DMS114 treated with DMSO at 0.1 percent for 48 hours (cell line): Measurements from ENCODE around the gene SYMPK.

Source experiments
- DNase-seq: peaks from one replicate; lab custom pipeline; 2025; ENCODE audit not compliant: unreplicated experiment; lab: John Stamatoyannopoulos, UW

SYMPK gene

GRCh38 chr19:45826934-45827333 is 36.0 kb downstream of the SYMPK start:
- DNase-seq = no peak

GRCh38 chr19:45825917-45826893 is 36.7 kb downstream of the SYMPK start:
- DNase-seq = no peak

- no peak for DNase-seq
Observed at GRCh38 chr19:45825263-45825605, 37.7 kb downstream of the SYMPK start.

GRCh38 chr19:45824531-45825262 is 38.2 kb downstream of the SYMPK start:
- DNase-seq = no peak

- no peak for DNase-seq
Observed at GRCh38 chr19:45824041-45824471, 38.9 kb downstream of the SYMPK start.

GRCh38 chr19:45823182-45823581 is 39.8 kb downstream of the SYMPK start:
- DNase-seq = no peak

GRCh38 chr19:45822716-45823115 is 40.2 kb downstream of the SYMPK start:
- no peak for DNase-seq

GRCh38 chr19:45821570-45821969 is 41.4 kb downstream of the SYMPK start:
- DNase-seq = no peak

GRCh38 chr19:45821103-45821521 is 41.8 kb downstream of the SYMPK start:
- no peak for DNase-seq

GRCh38 chr19:45820413-45821102 is 42.4 kb downstream of the SYMPK start:
- no peak for DNase-seq

GRCh38 chr19:45819769-45820168 is 43.2 kb downstream of the SYMPK start:
- no peak for DNase-seq

GRCh38 chr19:45817725-45818301 is 45.1 kb downstream of the SYMPK start:
- no peak for DNase-seq

GRCh38 chr19:45817010-45817724 is 45.8 kb downstream of the SYMPK start:
- peak; percentile 69 for DNase-seq

- no peak for DNase-seq
Observed at GRCh38 chr19:45816236-45817009, 46.5 kb downstream of the SYMPK start.

- DNase-seq = no peak
Observed at GRCh38 chr19:45815481-45816216, 47.3 kb downstream of the SYMPK start.

GRCh38 chr19:45814851-45815480 is 48.0 kb downstream of the SYMPK start, which contains the start of gene RSPH6A:
Gene RSPH6A (minus strand): TSS chr19:45815308. CDS start chr19:45815176, 132 bp downstream.
- DNase-seq = no peak

- DNase-seq = no peak
Observed at GRCh38 chr19:45814166-45814780, 48.7 kb downstream of the SYMPK start.

GRCh38 chr19:45812297-45812696 is 50.6 kb downstream of the SYMPK start:
- no peak for DNase-seq
